ENCODE measurements around the gene PRKCZ. TPM values are rescaled to one million over a fixed set of nuclear protein-coding genes. Genes with fewer than 3 reads are reported as not detected.

PRKCZ gene
- total and polyA plus RNA-seq, 9 of the 15 experiments (the other 6 are each of a cell fraction or from before 2014, with no cell fraction given): 0.07 to 3.1 (median 1.3) TPM

DNA sequence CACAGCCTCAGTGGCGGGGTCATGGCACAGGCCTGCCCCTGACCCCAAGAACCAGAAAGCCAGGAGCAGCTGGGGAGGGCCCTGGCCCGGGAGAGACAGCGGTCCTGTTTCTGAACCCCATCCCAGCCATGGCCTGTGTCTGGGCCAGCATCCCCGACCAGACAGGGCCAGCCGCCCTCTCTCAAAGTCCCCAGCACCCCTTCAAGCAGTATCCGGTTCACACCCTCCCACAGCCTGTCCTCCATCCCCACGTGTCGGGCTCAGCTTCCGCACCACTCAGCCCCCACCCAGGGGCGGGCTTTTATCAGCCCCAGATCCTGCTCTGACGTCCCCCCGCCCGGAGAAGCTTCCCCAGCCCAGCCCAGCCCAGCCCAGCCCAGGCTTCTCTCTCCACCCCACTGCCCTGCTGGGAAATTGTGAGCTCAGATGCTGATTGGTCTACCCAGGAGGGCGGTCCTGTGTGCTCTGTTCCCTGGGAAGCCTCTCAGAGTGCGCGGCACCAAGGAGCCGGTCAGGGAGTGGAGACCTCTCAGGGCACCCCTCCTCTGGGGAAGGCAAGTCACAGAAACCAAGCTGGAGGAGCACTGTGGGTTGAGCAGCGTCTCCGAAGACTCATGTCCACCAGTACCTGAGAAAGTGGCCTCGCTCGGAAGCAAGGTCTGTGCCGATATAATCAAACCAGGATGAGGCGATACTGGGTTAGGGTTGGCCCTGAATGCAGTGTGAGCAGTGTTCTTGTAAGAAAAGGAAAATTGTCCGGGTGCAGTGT lies 149.0 kb downstream of the PRKCZ start (continued):
- TF ChIP-seq TFAM (CRISPR knock-in tag; conservative IDR thresholded peaks at IDR 0.05) (no peak), NR1H2 (CRISPR knock-in tag; IDR thresholded peaks at IDR 0.05) (no peak), SMAD3 (CRISPR knock-in tag; conservative IDR thresholded peaks at IDR 0.05) (no peak), ZNF311 (CRISPR knock-in tag; IDR thresholded peaks at IDR 0.05) (no peak), POLR2AphosphoS2 (IDR thresholded peaks at IDR 0.05; ENCODE audit: low read length) (no peak), TSC22D4 (tag; IDR thresholded peaks at IDR 0.05) (no peak), ZNF75A (CRISPR knock-in tag; IDR thresholded peaks at IDR 0.05) (no peak), TAF1 (IDR thresholded peaks at IDR 0.05; ENCODE audit: control insufficient read depth, extremely low read depth, insufficient read depth, low read length, severe bottlenecking) (peak; percentile 90), ZNF133 (CRISPR knock-in tag; IDR thresholded peaks at IDR 0.05) (0 out of 2 replicates have a peak, but pooled peaks have one; percentile 43), TEAD4 (IDR thresholded peaks at IDR 0.05; ENCODE audit: low read length) (no peak), TEAD4 (CRISPR knock-in tag; IDR thresholded peaks at IDR 0.05; ENCODE audit: borderline replicate concordance) (no peak), HCFC1 (IDR thresholded peaks at IDR 0.05; ENCODE audit: low read depth, low read length) (peak; percentile 26; the same call in 1 of the 2 replicates), CCAR2 (IDR thresholded peaks at IDR 0.05; ENCODE audit: low read depth, low read length) (no peak), NR2F6 (CRISPR knock-in tag; IDR thresholded peaks at IDR 0.05) (no peak), TEAD1 (CRISPR knock-in tag; IDR thresholded peaks at IDR 0.05) (peak in 1 of 2 experiments; percentile 83; a peak in 1 of 4 replicates)
- TF ChIP-seq, protein P1, sequence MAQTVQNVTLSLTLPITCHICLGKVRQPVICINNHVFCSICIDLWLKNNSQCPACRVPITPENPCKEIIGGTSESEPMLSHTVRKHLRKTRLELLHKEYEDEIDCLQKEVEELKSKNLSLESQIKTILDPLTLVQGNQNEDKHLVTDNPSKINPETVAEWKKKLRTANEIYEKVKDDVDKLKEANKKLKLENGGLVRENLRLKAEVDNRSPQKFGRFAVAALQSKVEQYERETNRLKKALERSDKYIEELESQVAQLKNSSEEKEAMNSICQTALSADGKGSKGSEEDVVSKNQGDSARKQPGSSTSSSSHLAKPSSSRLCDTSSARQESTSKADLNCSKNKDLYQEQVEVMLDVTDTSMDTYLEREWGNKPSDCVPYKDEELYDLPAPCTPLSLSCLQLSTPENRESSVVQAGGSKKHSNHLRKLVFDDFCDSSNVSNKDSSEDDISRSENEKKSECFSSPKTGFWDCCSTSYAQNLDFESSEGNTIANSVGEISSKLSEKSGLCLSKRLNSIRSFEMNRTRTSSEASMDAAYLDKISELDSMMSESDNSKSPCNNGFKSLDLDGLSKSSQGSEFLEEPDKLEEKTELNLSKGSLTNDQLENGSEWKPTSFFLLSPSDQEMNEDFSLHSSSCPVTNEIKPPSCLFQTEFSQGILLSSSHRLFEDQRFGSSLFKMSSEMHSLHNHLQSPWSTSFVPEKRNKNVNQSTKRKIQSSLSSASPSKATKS (CRISPR knock-in tag; IDR thresholded peaks at IDR 0.05): no peak
- TF ChIP-seq, protein P2, sequence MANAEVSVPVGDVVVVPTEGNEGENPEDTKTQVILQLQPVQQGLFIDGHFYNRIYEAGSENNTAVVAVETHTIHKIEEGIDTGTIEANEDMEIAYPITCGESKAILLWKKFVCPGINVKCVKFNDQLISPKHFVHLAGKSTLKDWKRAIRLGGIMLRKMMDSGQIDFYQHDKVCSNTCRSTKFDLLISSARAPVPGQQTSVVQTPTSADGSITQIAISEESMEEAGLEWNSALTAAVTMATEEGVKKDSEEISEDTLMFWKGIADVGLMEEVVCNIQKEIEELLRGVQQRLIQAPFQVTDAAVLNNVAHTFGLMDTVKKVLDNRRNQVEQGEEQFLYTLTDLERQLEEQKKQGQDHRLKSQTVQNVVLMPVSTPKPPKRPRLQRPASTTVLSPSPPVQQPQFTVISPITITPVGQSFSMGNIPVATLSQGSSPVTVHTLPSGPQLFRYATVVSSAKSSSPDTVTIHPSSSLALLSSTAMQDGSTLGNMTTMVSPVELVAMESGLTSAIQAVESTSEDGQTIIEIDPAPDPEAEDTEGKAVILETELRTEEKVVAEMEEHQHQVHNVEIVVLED (CRISPR knock-in tag; IDR thresholded peaks at IDR 0.05): 0 out of 2 replicates have a peak, but pooled peaks have one; percentile 17
- TF ChIP-seq, protein P3, sequence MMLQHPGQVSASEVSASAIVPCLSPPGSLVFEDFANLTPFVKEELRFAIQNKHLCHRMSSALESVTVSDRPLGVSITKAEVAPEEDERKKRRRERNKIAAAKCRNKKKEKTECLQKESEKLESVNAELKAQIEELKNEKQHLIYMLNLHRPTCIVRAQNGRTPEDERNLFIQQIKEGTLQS (IDR thresholded peaks at IDR 0.05): no peak
- TF ChIP-seq, protein P3 (CRISPR knock-in tag; conservative IDR thresholded peaks at IDR 0.05): no peak; the same call in 1 of the 2 replicates
- TF ChIP-seq, protein P4, sequence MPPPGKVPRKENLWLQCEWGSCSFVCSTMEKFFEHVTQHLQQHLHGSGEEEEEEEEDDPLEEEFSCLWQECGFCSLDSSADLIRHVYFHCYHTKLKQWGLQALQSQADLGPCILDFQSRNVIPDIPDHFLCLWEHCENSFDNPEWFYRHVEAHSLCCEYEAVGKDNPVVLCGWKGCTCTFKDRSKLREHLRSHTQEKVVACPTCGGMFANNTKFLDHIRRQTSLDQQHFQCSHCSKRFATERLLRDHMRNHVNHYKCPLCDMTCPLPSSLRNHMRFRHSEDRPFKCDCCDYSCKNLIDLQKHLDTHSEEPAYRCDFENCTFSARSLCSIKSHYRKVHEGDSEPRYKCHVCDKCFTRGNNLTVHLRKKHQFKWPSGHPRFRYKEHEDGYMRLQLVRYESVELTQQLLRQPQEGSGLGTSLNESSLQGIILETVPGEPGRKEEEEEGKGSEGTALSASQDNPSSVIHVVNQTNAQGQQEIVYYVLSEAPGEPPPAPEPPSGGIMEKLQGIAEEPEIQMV (tag; conservative IDR thresholded peaks at IDR 0.05; ENCODE audit: low read depth): no peak
- TF ChIP-seq, protein P5, sequence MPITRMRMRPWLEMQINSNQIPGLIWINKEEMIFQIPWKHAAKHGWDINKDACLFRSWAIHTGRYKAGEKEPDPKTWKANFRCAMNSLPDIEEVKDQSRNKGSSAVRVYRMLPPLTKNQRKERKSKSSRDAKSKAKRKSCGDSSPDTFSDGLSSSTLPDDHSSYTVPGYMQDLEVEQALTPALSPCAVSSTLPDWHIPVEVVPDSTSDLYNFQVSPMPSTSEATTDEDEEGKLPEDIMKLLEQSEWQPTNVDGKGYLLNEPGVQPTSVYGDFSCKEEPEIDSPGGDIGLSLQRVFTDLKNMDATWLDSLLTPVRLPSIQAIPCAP (CRISPR knock-in tag; IDR thresholded peaks at IDR 0.05; ENCODE audit: borderline replicate concordance): no peak
